NCI-H526 treated with DMSO at 0.1 percent for 48 hours (cell line): ENCODE data around the gene TOM1L2.
A peak's percentile ranks its signal among the peaks of the same experiment; 100 is the strongest.

Source experiments
- DNase-seq: peaks from one replicate; lab custom pipeline; 2025; lab: John Stamatoyannopoulos, UW

TOM1L2 gene

DNA sequence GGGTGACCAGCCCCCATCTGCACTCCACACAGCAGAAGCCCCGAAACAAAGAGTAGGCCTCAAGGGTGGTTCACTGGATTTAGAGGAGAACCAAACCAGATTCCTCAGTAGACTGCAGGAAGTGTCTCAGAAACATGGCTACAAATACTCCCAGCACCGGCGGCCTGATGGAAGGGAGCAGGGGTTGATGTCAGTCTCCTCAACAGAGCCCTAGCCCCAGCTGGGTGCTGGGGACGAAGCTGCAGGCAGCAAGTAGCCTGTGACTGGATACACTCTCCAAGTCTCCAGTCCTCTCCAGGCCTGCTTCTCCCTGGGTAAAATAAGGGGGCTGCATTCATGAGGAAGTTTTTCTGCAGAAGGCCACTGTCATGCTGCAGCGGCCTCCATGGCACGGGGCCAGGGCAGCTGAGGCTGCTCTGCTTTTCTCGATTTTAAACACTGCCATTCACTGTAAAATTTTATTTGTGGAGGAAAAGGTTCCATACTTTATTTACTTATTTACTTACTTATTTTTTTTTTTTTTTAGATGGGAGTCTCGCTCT lies 98.7 kb downstream of the TOM1L2 start:
- no peak for DNase-seq

DNA sequence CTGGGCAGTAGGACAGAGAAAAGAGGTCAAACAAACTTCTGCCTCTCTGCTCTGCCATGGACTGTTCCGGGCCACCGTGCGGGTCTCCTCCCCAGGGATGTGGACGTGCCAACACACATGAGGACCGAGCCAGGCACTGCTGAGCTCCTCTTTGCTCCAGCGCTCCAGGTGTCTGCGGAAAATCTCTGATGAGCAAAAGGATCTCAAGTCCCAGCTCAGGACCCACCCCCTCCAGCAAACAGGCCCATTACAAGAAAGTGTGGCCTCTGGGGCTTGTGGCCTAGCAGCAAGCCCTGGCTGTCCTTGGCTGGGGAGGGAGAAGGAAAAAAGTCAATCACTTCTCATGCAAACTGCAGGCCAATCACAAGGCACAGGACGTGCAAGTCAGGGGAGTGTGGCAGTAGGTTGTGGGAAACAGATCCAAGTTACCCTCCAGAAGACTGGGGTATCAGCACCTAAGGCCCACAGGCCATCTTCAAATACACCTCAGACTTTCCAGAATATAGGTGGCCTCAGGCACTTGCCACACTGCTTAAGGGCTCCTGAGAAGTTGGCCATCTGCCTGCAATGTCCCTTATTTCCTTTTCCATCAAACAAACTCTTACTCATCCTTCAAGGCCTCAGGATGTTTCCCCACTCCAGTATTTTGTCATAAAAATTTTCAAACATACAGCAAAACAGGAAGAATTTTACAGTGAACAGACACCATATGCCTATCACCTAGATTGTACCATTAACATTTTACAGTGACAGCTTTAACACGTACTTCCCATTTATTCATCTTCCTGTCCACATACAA lies 99.5 kb downstream of the TOM1L2 start:
- DNase-seq: no peak

DNA sequence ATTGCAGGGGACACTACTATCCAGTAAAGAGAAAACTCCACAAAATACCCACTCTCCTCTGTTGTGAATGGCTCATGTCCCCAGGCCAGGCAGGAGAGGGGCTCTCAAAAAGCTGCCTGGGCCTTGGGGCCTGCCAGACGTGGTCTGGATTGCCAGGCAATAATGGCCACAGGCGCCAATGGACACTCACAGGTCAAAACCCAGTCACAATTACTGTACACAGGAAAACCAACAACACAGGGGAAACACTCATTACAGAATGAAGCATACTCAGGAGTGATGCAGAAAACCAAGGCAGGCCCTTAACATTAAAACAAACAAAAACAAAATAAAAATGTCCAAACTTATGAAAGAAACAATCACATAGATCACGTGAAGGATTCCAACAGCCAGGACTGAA lies 100.3 kb downstream of the TOM1L2 start:
- DNase-seq: no peak

DNA sequence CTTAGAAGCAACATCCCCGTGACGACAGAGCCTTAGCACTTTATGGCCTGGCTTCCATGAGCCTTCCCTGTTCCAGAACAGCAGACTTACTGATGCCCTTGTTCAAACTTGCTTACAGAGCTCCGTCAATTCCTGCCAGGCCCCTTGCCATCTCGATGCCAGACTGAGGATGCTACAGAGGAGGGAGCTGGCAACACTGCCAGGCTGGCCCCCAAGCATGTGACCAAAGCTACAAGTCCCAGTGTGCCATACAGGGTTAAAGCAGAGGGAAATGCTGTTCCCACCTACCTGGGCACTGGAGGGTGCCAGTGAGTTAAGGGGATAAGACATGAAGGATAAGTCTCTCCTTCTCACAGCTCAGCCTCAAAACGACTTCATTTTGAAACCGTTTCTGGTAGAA lies 102.0 kb downstream of the TOM1L2 start:
- no peak for DNase-seq

DNA sequence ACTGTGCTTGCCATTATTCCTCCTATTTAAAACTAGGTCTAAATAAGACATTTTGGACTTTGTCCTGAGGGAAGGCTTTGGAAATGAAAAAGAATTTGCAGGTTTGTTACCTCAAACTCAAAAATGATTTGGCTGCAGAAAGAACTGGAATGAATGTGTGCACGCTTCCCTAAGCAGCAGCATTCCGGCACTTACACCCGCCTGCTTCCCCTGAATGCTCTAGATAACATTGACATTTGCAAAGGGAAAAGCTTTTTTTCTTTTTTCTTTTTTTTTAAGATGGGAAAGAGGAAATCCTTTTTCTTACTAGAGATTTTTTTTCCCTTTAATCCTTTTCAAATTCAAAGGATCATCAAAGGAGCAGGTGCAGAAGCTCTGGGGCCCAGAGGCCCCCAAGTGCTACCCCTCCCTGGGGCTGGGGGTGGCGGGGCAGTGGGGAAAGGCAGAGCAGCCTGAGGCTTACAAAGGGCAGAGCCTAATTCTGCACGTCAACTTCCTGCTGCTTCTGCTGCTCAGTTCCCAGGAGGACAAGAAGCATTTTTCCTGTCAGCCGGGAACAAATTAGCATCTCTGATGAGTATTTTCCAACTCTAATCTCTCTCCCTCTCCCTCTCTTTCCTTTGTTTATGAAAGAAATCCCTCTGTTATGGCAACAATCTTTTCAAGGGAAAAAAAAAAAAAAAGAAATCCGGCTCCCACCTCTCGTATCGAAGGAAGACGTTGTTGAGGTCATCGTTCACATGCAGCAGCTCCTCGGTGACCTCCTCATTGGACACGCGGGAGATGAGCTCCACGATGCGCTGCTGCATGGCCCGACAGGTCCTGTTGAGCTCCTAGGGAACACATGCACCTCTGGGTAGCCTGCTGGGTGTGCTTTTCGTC lies 103.3 kb downstream of the TOM1L2 start:
- DNase-seq: no peak

DNA sequence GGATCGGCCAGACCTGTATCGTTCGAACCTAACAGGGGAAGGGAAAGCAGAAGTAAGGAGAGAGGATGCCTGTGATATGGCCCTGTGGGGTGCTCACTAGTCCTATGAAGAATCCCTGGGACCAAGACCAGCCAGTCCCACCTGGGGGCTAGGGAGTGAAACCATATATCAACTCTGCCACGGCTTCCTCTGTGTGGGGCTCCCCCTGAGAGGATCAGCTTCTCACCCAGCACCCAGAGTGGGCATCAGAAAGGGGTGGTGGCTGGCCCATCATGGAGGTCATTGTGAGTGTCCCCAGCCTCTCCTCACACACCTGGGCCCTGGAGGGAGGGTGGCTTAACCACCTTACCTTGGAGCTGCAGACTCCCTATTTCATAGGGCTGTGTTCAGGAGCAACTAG lies 105.3 kb downstream of the TOM1L2 start:
- no peak for DNase-seq

DNA sequence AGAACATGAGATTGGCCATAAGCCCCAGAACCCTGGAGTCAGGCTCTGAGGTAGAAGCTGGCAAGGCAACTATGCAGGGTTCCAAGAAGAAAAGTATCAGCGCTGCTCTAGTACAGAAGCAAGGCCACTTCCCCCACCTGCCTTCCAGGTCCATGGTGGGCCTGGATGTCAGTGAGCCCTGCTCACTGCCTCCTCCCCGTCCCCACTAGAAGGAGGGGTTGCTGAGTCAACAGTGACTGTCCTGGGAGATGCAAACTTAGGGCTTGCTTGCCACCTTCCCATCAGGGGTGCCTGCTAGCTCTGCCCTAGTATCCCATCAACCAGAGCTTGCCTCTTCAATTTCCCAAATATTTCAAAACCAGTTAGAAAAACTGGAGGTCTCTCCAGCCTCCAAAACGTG lies 105.8 kb downstream of the TOM1L2 start:
- no peak for DNase-seq

DNA sequence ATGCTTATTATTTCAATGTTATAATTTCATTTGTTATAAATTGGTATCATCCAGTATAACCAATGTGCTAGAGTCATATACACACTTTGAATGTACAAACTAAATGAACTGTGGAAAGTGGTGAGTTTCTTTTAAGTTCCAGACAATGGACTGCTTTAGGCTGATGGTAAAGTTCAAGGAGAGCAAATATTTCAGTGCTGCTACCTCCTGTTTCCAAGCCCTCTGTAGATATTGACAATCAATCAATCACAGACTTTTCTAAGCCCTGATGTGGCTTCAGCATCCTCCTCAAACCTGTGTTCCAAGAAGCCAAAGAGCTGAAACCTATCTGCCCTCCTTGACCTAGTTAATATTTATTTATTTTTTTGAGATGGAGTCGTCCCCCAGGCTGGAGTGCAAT lies 107.2 kb downstream of the TOM1L2 start:
- DNase-seq: no peak

DNA sequence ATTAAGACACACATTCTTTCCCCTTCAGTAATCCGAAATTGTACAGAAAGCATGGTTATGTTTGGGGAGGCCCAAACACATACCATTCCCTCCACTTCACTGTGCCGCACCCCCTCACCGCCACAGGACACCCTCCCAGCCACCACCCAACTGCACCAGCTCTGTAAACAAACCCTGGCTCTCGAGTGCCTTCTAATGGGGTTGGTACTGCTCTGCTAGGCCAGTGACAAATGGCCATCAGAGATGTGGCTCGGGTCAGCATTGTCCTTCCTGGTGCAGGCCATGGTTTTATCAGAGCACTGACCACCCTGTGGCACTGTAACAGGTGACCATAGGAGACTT lies 111.5 kb downstream of the TOM1L2 start:
- DNase-seq: no peak

DNA sequence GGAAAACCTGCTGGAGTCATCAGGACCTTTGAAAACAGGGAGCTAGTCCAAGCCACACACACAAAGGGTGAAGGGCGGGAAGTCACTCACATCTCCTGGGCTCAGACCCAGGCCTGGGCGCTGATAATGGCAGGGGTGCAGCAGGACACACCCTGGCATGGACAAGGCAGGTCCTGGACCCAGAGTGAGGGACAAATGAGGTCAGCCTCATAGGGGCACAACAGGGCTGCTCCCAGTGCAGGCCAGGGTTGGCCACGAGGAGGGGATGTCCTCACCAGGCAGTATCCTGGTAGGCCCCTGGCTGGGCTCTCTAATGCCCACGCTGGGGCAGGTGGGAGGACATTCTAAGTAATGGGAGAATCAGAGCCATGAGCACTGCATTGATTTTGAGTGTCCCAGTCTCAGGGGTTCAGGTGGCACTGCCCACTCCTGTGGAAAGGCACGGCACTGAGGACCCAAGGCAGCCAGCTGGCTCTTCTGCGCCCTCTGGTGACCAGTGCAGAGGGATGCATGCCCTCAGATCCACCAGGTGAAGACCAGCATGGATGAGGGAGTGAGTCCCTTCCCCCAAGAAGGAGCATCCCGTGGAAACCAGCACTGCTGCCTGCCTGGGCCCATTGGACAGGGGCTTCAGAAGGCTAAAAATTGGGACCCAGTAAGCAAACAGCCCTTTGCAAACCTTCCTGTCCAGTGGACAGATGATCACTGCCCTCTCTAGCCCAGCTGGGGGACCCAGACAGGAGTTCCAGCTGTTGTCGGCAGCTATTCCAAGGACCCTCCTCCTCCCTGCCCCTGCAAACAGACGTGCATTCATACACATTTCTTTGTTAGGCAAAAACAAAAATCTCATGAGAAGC lies 112.1 kb downstream of the TOM1L2 start:
- DNase-seq: peak; percentile 2

DNA sequence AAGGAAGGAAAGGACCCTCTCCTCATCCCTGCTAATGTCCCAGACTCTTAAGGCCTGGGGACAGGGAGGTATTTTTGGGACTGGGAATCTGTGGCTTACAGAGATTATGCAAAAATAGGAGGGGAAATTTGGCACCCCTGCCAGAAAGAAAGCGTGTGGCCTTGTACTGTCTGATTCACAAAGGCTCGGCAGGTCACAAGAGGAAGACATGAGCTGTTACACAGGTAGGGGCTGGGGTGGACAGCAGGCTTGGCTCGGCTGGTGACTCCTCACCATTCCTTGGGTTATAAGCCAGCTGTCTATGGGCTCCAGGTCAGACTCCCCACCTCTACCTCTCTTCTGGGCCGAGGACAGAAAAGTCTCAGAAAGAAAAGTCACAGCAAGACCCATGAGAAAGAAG lies 114.7 kb downstream of the TOM1L2 start:
- DNase-seq: no peak

DNA sequence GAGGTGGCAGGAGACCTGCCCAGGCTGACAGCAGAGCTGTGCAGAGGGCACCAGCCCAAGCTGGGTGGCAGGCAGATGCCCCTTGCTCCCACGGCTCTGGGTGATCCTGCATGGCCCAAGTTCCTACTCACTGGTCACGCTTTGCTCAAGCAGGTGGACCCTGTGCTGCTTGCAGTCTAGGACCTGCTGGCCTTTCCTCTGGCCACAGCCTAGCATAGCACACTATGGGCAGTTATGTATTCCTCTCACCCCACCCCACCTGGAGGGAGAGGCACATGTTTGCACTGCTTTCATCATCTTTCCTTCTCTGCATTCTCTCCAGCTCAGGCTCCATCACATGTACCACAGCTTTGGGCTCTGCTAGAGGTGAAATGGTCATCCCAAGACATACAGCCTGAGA lies 115.8 kb downstream of the TOM1L2 start:
- no peak for DNase-seq

DNA sequence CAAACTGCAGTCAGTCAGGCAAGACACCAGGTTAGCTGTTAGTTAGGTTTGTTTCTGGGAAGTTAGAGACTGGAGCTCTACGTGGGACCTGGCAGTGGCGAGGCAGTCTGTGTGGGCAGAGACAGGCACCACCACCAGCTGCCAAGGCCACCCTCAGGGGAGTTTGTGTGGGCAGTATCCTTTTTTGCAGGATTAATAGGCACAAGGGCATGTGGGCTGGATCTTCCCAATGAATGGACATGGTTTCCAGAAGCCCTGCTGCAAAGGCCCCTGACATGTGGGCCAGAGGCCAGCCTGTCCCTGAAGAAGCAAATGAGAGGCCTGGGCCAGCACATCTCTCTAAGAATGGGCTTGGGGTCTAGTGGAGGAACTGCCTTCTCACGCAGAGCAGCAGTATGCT lies 116.2 kb downstream of the TOM1L2 start:
- DNase-seq: no peak

DNA sequence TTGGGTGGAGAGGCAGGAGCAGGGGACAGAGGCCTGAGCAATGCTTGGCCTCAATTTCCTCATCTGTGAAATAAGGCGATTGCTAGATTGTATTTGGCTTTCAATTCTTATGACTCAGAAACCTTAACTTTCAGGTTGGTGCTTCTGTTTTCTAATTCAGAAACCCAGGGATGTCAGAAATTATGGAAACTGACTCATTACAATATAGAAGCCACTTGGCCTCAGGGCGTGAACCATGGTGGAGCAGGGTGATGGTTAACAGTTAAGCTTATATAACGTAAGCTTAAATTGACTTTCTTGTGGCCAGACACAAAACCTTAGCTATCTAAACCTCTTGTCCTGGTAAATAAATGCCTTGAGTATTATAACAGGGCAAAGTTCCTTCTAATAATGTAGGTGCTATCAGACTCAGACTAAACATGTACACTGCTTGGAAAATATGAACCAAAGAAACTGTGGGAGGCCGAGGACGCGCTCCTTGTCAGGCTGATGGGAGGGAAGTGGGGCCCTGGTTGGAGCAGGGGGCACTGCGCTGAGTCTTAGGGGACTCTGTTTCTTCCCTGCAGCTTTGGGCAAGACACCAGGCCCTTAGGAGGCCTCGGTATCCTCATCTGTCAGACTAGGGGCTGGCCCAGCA lies 118.3 kb downstream of the TOM1L2 start:
- no peak for DNase-seq

DNA sequence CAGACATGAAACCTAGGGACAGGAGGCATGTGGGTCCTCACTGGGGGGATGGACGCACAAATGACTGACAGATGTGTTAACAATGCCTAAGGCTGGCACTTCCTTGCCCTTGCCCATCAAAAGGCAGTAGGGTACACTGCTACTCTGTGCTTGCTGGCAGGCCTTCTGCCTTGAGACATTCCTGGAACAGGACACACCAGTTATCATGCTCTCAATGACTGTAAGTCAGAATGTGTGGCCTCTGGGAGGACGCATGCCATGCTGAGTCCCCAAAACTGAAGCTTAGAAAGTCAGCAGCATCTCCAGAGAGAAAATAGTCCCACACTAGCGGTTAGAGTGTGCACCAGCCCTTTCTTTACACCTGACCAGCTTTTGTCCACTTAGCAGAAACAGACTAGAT lies 119.3 kb downstream of the TOM1L2 start:
- no peak for DNase-seq

DNA sequence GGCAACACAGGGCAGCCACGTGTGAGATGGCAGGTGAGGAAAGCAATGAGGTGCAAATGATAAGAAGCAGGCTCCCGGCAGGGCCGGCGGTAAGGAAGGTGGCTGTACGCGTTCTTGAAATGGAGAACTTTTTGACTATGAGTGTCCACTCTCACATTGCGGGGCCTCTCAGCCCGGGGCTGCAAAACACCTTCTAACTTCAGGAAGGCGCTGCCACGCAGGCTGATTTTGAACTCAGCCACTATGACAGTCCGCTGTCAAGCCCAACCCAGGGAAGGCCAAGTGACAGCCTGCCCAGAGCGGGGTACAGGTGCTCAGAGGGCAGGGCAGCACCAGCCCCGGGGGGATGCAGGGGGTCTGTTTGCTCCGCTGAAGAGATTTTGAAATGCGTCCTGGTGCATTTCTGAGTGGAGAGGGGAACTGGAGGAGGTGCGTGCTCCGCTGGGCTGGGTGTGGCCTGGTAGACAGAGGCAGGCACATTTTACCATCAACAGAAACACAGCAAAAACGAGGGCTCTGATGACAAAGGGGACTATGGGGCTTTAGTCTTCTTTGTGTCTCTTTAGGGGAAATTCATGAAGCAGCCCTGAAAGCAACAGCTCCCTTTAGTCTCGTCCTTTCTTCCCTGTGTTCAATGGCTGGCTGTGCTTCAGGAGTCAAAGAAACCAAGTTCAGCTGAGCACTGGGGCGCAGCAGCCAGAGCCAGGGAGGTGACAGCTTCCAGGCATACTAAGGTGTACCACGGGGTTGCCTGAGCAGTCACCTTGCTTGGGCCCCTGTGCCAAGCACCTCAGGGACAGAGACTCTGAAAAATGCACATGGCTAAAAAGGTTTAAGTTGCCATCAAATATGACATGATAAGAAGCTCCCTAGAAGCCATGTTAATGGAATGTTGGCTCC lies 120.8 kb downstream of the TOM1L2 start:
- no peak for DNase-seq

DNA sequence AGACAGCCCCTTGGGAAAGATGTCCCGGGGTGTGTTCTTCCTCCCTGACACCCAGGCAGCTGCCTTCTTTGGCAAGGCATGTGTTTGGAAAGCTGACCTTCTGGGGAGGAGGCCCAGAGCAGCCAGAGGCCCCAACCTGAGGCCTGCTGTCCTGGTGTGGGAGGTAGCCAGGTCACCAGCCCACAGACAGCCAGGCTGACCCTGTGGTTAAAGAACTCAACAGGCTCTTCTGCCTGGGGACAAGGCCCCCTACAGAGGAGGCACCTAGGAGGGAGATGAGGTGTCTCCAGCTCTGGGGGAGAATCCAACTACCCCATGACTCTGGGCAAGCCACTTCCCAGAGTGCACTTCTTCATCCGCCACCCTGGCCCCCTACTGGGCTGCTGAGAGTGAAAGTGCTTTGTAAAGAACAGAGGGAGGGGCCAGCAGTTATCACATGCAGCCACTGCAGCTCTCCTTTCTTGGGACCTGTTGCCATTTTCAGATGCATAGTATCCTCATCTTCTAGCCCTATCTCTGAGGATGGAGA lies 122.3 kb downstream of the TOM1L2 start:
- DNase-seq: no peak

DNA sequence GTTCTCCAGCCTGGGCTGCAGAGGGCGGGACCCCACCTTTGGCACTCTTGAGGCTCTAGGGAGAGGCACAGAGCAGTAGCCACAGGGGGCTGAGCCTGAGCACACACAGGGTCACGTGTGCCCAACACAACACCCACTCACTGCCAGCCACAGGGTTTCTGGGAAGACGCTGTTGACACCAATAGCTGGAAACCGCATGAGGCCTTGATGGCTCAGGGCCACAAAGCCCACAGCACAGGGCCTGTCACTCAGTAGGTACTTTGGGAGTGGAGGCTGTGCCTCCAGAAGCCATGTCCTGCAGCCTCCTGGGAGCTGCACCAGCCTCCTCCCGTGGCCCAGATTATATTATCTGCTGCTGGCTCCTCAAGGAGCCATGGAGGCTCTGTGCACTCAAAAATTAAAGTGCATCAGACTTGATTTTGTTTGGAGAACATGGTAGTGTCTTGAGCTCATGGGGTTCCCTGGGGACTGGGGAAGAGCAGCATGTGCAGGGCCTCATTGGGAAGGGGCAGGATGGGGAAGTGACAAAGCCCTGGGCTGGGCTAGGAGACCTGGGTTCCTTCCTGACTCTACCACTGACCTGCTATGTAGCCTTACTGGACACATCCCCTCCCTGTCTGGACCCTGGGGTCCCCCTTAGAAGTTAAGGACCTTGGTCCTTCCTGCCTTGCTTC lies 122.9 kb downstream of the TOM1L2 start:
- DNase-seq: no peak

DNA sequence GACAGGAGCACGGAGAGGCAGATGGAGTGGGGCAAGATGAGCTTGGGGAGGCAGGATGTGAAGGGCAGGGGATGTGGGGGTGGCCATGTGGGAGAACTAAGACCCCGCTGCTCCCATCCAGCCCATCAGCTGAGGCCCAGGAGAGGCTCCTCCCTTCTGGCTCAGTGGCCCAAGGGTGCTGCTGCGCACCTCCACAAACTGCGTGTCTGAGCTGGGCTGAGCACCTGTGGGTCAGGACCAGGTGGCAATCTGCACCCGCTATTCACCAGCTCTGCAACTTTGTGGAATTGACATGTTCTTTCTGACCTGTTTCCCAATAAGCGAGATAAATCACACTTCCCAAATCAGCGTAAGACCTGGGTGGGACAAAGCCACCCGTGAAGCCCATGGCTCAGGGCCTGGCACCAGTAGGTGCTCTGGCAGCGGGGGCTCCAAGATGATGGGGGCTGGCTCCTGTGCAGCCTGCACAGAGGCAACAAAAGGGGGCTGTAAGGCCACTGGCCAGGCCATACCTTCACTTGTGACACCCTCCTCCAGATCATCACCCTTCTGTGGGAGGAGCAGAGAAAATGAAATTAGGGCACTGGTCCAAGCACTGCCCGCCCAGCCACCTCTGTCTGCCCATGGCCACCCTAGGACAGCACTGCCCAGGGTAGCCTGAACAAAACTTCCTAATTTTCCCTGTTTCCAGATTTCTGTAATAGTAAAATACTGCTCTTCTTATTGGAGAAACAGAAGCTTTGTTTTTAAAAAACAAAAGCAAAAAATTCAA lies 123.7 kb downstream of the TOM1L2 start:
- DNase-seq: no peak
